ENCODE measurements around the gene G3BP1. TPM values are rescaled to one million over a fixed set of nuclear protein-coding genes. Genes with fewer than 3 reads are reported as not detected.

Gene G3BP1
- total RNA-seq, 1 experiment from 2014 or later: 329 TPM

DNA sequence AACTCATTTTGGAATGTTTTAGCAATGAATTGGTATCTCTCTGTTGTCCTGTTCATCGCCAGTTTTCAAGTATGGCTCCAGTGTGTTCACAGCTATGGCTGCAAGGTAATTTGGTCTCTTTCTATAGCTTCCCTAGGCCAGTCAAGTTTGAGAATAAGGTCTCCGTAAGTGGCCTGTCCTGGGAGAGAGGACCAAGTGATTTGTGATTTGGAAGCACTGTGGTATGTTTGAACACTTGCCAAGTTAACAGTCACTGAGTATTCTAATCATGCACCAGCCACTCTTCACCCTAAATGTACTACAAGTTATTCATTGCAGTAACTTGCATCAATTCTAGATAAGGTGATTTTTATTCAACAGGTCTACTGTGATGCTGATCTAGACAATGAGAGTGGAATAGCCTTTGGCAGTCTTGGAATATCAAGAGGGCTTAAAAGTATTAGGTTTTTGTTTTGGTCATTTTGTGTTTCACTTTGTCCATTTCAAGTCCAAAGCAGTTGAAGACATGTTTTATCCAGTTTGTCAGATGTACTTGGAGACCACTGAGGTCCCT is 41.1 kb downstream of the G3BP1 start:
- peaks cover 8% of the 10 kb centered on the region for H3K36me3 ChIP-seq (ENCODE audit: control insufficient read depth, insufficient read depth, low read length)
- CTCF ChIA-PET: no interaction called here
- no peak overlapping the region for H3K27ac Mint-ChIP-seq (ENCODE audit: unreplicated experiment)

DNA sequence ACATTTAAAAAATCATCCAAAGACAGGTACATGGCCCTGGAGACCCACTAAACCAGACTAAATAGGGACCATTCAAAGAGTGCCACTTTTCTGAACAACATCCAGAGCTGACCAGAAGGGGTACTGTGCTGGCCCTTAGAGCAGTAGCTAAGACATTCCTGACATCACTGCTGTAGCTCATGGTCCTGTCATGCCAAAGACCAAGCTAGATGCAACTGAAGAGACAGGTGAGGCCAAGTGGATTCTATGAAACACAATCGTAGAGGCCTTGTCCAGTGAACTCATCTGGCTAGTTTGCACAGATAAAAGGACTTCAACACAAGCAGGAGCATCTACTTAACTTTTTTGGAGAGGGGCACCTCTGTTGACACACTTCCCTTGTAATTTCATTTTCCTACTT is 43.3 kb downstream of the G3BP1 start:
- Histone ChIP-seq H3K4me1 (peaks cover 4% of the 10 kb centered on the region; the same call in 1 of the 2 replicates), H3K4me3 (ENCODE audit: low read depth, low read length) (no peak overlapping the region), H3K9me3 (no peaks in the 10 kb centered on the region), H3K27me3 (replicated peaks; ENCODE audit: control insufficient read depth, insufficient read depth, low read length) (no peaks in the 10 kb centered on the region), H3K36me3 (ENCODE audit: control insufficient read depth, insufficient read depth, low read length) (peaks cover 7% of the 10 kb centered on the region)
- no peak overlapping the region for H3K27ac Mint-ChIP-seq (ENCODE audit: unreplicated experiment)
- intact Hi-C loops (cut with micrococcal nuclease; ENCODE audit: unreplicated experiment): no loop called here
- no peaks in the 10 kb centered on the region for H3K27me3 Mint-ChIP-seq (ENCODE audit: insufficient read depth, unreplicated experiment)
- H3K4me3 Mint-ChIP-seq (ENCODE audit: unreplicated experiment): no peak overlapping the region
- no peak for DNase-seq
- no peaks in the 10 kb centered on the region for H3K4me1 Mint-ChIP-seq (ENCODE audit: low read depth, unreplicated experiment)
- peaks cover 10% of the 10 kb centered on the region for H3K9me3 Mint-ChIP-seq (ENCODE audit: unreplicated experiment)
- ChIA-PET POLR2A (no interaction called here), CTCF (interaction anchor here (1.5 kb wide), 1 partner anchor 328 kb away, joined by 3 read pairs; no protein-coding TSS in a partner anchor)
- BruUV-seq (replicated peaks): no TSS peak
- peaks cover 71% of the 10 kb centered on the region for H3K36me3 Mint-ChIP-seq (ENCODE audit: insufficient read depth, unreplicated experiment)
- TF ChIP-seq, protein P1, sequence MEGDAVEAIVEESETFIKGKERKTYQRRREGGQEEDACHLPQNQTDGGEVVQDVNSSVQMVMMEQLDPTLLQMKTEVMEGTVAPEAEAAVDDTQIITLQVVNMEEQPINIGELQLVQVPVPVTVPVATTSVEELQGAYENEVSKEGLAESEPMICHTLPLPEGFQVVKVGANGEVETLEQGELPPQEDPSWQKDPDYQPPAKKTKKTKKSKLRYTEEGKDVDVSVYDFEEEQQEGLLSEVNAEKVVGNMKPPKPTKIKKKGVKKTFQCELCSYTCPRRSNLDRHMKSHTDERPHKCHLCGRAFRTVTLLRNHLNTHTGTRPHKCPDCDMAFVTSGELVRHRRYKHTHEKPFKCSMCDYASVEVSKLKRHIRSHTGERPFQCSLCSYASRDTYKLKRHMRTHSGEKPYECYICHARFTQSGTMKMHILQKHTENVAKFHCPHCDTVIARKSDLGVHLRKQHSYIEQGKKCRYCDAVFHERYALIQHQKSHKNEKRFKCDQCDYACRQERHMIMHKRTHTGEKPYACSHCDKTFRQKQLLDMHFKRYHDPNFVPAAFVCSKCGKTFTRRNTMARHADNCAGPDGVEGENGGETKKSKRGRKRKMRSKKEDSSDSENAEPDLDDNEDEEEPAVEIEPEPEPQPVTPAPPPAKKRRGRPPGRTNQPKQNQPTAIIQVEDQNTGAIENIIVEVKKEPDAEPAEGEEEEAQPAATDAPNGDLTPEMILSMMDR (IDR thresholded peaks at IDR 0.05; ENCODE audit: insufficient read depth in 1 of 2, low read depth in 1 of 2, low read length in 1 of 2, severe bottlenecking in 1 of 2, unreplicated experiment in 1 of 2): no peak

More for the DNA sequence above, 41.1 kb downstream of the G3BP1 start:
- peaks cover 10% of the 10 kb centered on the region for H3K9me3 Mint-ChIP-seq (ENCODE audit: unreplicated experiment)
- H3K4me1 Mint-ChIP-seq (ENCODE audit: low read depth, unreplicated experiment): no peaks in the 10 kb centered on the region
- intact Hi-C loops (cut with micrococcal nuclease; ENCODE audit: unreplicated experiment): no loop called here
- Histone ChIP-seq H3K4me3 (ENCODE audit: low read depth, low read length) (no peak overlapping the region), H3K4me1 (peaks cover 4% of the 10 kb centered on the region; the same call in 1 of the 2 replicates), H3K9me3 (no peaks in the 10 kb centered on the region), H3K27me3 (replicated peaks; ENCODE audit: control insufficient read depth, insufficient read depth, low read length) (no peaks in the 10 kb centered on the region)
- no peaks in the 10 kb centered on the region for H3K27me3 Mint-ChIP-seq (ENCODE audit: insufficient read depth, unreplicated experiment)
- BruUV-seq (replicated peaks): no TSS peak
- POLR2A ChIA-PET: no interaction called here
- H3K4me3 Mint-ChIP-seq (ENCODE audit: unreplicated experiment): no peak overlapping the region
- DNase-seq: no peak
- peaks cover 93% of the 10 kb centered on the region for H3K36me3 Mint-ChIP-seq (ENCODE audit: insufficient read depth, unreplicated experiment)
- TF ChIP-seq, protein P1 (IDR thresholded peaks at IDR 0.05; ENCODE audit: insufficient read depth in 1 of 2, low read depth in 1 of 2, low read length in 1 of 2, severe bottlenecking in 1 of 2, unreplicated experiment in 1 of 2): no peak

GRCh38 chr5:151819830-151820229 is 48.1 kb downstream of the G3BP1 start:
- BruUV-seq (replicated peaks): no TSS peak
- intact Hi-C loops (cut with micrococcal nuclease; ENCODE audit: unreplicated experiment): no loop called here
- Mint-ChIP-seq H3K36me3 (ENCODE audit: insufficient read depth, unreplicated experiment) (peaks cover 46% of the 10 kb centered on the region), H3K27ac (ENCODE audit: unreplicated experiment) (no peak overlapping the region), H3K4me1 (ENCODE audit: low read depth, unreplicated experiment) (no peaks in the 10 kb centered on the region), H3K27me3 (ENCODE audit: insufficient read depth, unreplicated experiment) (no peaks in the 10 kb centered on the region), H3K4me3 (ENCODE audit: unreplicated experiment) (no peak overlapping the region), H3K9me3 (ENCODE audit: unreplicated experiment) (no peaks in the 10 kb centered on the region)
- POLR2A ChIA-PET: no interaction called here
- TF ChIP-seq, protein P1 (IDR thresholded peaks at IDR 0.05; ENCODE audit: insufficient read depth in 1 of 2, low read depth in 1 of 2, low read length in 1 of 2, severe bottlenecking in 1 of 2, unreplicated experiment in 1 of 2): no peak
- Histone ChIP-seq H3K27me3 (replicated peaks; ENCODE audit: control insufficient read depth, insufficient read depth, low read length) (no peaks in the 10 kb centered on the region), H3K36me3 (ENCODE audit: control insufficient read depth, insufficient read depth, low read length) (no peaks in the 10 kb centered on the region; the same call in 1 of the 2 replicates), H3K4me1 (no peaks in the 10 kb centered on the region), H3K9me3 (no peaks in the 10 kb centered on the region), H3K4me3 (ENCODE audit: low read depth, low read length) (no peak overlapping the region)
- DNase-seq: no peak
- CTCF ChIA-PET: no interaction called here
